GM12878 (cell line): ENCODE measurements around the gene TCF7L2. TPM values are rescaled to one million over a fixed set of nuclear protein-coding genes. Genes with fewer than 3 reads are reported as not detected.

Experiments used
- ATAC-seq: fragments of 200-7000 bp; cut with Tn5 transposase; 3 replicates; pipeline ENCODE4 v1.9.1; 2020; ENCODE audit warnings: mild to moderate bottlenecking, moderate library complexity
- BruUV-seq: library from RNA; stranded (reverse); fragments of 400-500 nt; replicated peaks from 2 replicates; lab custom pipeline; 2021; lab: Mats Ljungman, UMichigan
- CTCF ChIA-PET: fragments of 300-600 bp; sonication (Branson Sonifier 250); formaldehyde crosslinking; extraction: SDS; loops from one replicate; lab custom pipeline; 2021; ENCODE audit warnings: inconsistent platforms; lab: Yijun Ruan, JAX
- POLR2A ChIA-PET: fragments of 350-600 bp; formaldehyde crosslinking; extraction: SDS; loops from one replicate; lab custom pipeline; 2021; ENCODE audit warnings: inconsistent platforms; lab: Charles Lee
- RAD21 ChIA-PET: fragments of 300-600 bp; sonication (Branson Sonifier 250); formaldehyde crosslinking; loops from one replicate; lab custom pipeline; 2023; ENCODE audit warnings: antibody characterized with exemption; ENCODE audit not compliant: unreplicated experiment; lab: Charles Lee
- SMC1A ChIA-PET: fragments of 300-600 bp; sonication (Branson Sonifier 250); formaldehyde crosslinking; loops from one replicate; lab custom pipeline; 2023; ENCODE audit not compliant: unreplicated experiment, uncharacterized antibody; lab: Charles Lee
- DNase-seq: peaks from one replicate; pipeline ENCODE4 v3.0.0-alpha.2; 2011; ENCODE audit warnings: low read depth, low spot score
- FAIRE-seq: peaks from 3 replicates; lab custom pipeline; 2011; peaks lifted over from hg19 to GRCh38; lab: Jason Lieb, UNC
- H2AFZ ChIP-seq: 2 replicates; pipeline ENCODE4 v1.6.0; 2011; ENCODE audit warnings: low read depth, low read length, control low read depth; ENCODE audit not compliant: control insufficient read depth
- H3K27ac ChIP-seq: 2 replicates; pipeline ENCODE4 v1.5.1; 2011; ENCODE audit warnings: control low read depth; ENCODE audit not compliant: control insufficient read depth, insufficient read depth
- H3K27me3 ChIP-seq, 2 experiments: replicated peaks in 1 of 2; 2 replicates each; pipeline versions ENCODE4 v1.6.0 to v1.6.1; 2011; ENCODE audit warnings: low read length in 1 of 2; ENCODE audit not compliant: control insufficient read depth in 2 of 2, insufficient read depth in 2 of 2
- H3K36me3 ChIP-seq, 2 experiments: 2 replicates each; pipeline ENCODE4 v1.5.1; 2011; ENCODE audit warnings: low read length in 1 of 2; ENCODE audit not compliant: control insufficient read depth in 2 of 2, insufficient read depth in 2 of 2
- H3K4me1 ChIP-seq: 2 replicates; pipeline ENCODE4 v1.6.1; 2011; ENCODE audit warnings: mild to moderate bottlenecking, low read length, moderate library complexity, mixed read lengths; ENCODE audit not compliant: control insufficient read depth, insufficient read depth
- H3K4me2 ChIP-seq: 2 replicates; pipeline ENCODE4 v1.6.0; 2011; ENCODE audit warnings: control low read depth; ENCODE audit not compliant: control insufficient read depth, insufficient read depth
- H3K4me3 ChIP-seq: fragments of 200-600 bp; sonication (generic); 2 replicates; pipeline ENCODE4 v1.5.1; 2016
- H3K79me2 ChIP-seq: 2 replicates; pipeline ENCODE4 v1.6.0; 2011; ENCODE audit warnings: low read length; ENCODE audit not compliant: control insufficient read depth, insufficient read depth
- H3K9ac ChIP-seq: 2 replicates; pipeline ENCODE4 v1.8.0; 2011; ENCODE audit warnings: low read length, control low read depth, mixed read lengths; ENCODE audit not compliant: control insufficient read depth, insufficient read depth
- H3K9me3 ChIP-seq: replicated peaks from 3 replicates; pipeline ENCODE4 v1.5.1; 2011; ENCODE audit warnings: mild to moderate bottlenecking, low read length; ENCODE audit not compliant: control insufficient read depth, insufficient read depth
- H4K20me1 ChIP-seq: 2 replicates; pipeline ENCODE4 v1.6.0; 2011; ENCODE audit not compliant: control insufficient read depth, insufficient read depth
- ATF3 ChIP-seq: IDR thresholded peaks from 2 replicates; pipeline ENCODE4 v1.6.1; 2011; ENCODE audit warnings: low read depth, mild to moderate bottlenecking, low read length, moderate library complexity, borderline replicate concordance; ENCODE audit errors: extremely low read depth
- BMI1 ChIP-seq: fragments of 450-650 bp; IDR thresholded peaks from 2 replicates; pipeline ENCODE4 v1.6.1; 2016; ENCODE audit warnings: mild to moderate bottlenecking, moderate library complexity, borderline replicate concordance
- BRCA1 ChIP-seq: IDR thresholded peaks from 2 replicates; pipeline ENCODE4 v1.6.1; 2011; ENCODE audit warnings: low read depth, low read length, improper control_type of control experiment
- CBFB ChIP-seq: IDR thresholded peaks from 2 replicates; pipeline ENCODE4 v1.6.1; 2016; ENCODE audit warnings: antibody characterized with exemption, low read depth
- ETV6 ChIP-seq, 2 experiments: fragments of 450-650 bp in 1 of 2; IDR thresholded peaks in 1 of 2; conservative IDR thresholded peaks in 1 of 2; 2 replicates each; pipeline ENCODE4 v1.6.1; 2014; ENCODE audit warnings: antibody characterized with exemption in 1 of 2, borderline replicate concordance in 1 of 2, low read depth in 1 of 2, mild to moderate bottlenecking in 1 of 2, moderate library complexity in 1 of 2
- HCFC1 ChIP-seq: fragments of 150-350 bp; IDR thresholded peaks from 2 replicates; pipeline ENCODE4 v1.6.1; 2014; ENCODE audit warnings: low read length
- HDGF ChIP-seq: fragments of 450-650 bp; IDR thresholded peaks from 2 replicates; pipeline ENCODE4 v1.6.1; 2016; ENCODE audit warnings: antibody characterized with exemption
- SMC3 ChIP-seq: IDR thresholded peaks from 2 replicates; pipeline ENCODE4 v1.6.1; 2011; ENCODE audit warnings: low read length, improper control_type of control experiment, borderline replicate concordance
- STAT3 ChIP-seq: IDR thresholded peaks from 2 replicates; pipeline ENCODE4 v1.6.1; 2011; ENCODE audit warnings: low read depth, low read length, improper control_type of control experiment
- SUZ12 ChIP-seq: fragments of 200-600 bp; sonication (generic); IDR thresholded peaks from one replicate; pipeline ENCODE4 v1.6.1; 2018; ENCODE audit warnings: antibody characterized with exemption, mild to moderate bottlenecking; ENCODE audit not compliant: unreplicated experiment
- TARDBP ChIP-seq: IDR thresholded peaks from 2 replicates; pipeline ENCODE4 v1.6.1; 2016; ENCODE audit warnings: borderline replicate concordance
- WRNIP1 ChIP-seq: IDR thresholded peaks from 2 replicates; pipeline ENCODE4 v1.6.1; 2011; ENCODE audit warnings: low read depth, low read length, improper control_type of control experiment, borderline replicate concordance
- YBX1 ChIP-seq: fragments of 450-650 bp; IDR thresholded peaks from 2 replicates; pipeline ENCODE4 v1.6.1; 2016; ENCODE audit warnings: antibody characterized with exemption
- ZBTB40 ChIP-seq: fragments of 450-650 bp; IDR thresholded peaks from 2 replicates; pipeline ENCODE4 v1.6.1; 2016; ENCODE audit warnings: mild to moderate bottlenecking, moderate library complexity, borderline replicate concordance
- ZNF622 ChIP-seq: fragments of 450-650 bp; IDR thresholded peaks from 2 replicates; pipeline ENCODE4 v1.6.1; 2017; ENCODE audit warnings: mild to moderate bottlenecking, inconsistent platforms
- ZNF687 ChIP-seq: fragments of 450-650 bp; IDR thresholded peaks from 2 replicates; pipeline ENCODE4 v1.6.1; 2017; ENCODE audit warnings: mild to moderate bottlenecking, moderate library complexity
- WGBS: methylation state at CpG from one replicate; pipeline ENCODE4 v1.1.6; 2016; ENCODE audit warnings: low lambda C conversion rate; ENCODE audit not compliant: insufficient replicate concordance, insufficient coverage; ENCODE audit errors: missing lambda C conversion rate; 5-methylcytosine and 5-hydroxymethylcytosine counted together
- in situ Hi-C: fragments of 300-500 bp; cut with MboI; formaldehyde crosslinking; loops from 9 replicates; pipeline ENCODE4 v1.14.3; 2018; ENCODE audit warnings: mixed read lengths
- intact Hi-C: fragments of 100-400 bp; cut with micrococcal nuclease; formaldehyde crosslinking; loops from one replicate; pipeline ENCODE4 v1.14.2; 2022; ENCODE audit not compliant: unreplicated experiment
- polyA plus RNA-seq, 11 experiments: library from polyadenylated mRNA; depleted of rRNA in 4 of 11; unstranded in 6 of 11; stranded (reverse) in 5 of 11; fragments of >200 nt; fragmentation: Nextera tagmentation in 4 of 11; fragmentation: Illumina TruSeq in 1 of 11; extraction: Ambion mirVana in 4 of 11; extraction: Trizol in 1 of 11; gene quantifications; 1 replicate in 1 of 11; 2 replicates in 10 of 11; pipeline versions ENCODE4 v1.2.1 to v1.2.3, GENCODE V29; 2011 to 2016; ENCODE audit warnings: inconsistent platforms in 2 of 11, missing spikeins in 2 of 11, low read depth in 1 of 11
- total RNA-seq, 4 experiments: library from RNA; depleted of rRNA in 3 of 4; stranded (reverse); fragments of >200 nt in 3 of 4; fragmentation: Illumina TruSeq in 1 of 4; extraction: Trizol in 1 of 4; gene quantifications; 2 replicates each; pipeline versions ENCODE4 v1.2.1 to v1.2.3, GENCODE V29; 2013 to 2021

Gene TCF7L2
- total and polyA plus RNA-seq, 10 of the 15 experiments (the other 5 are each of a cell fraction or from before 2014, with no cell fraction given), result 0.02 to 1.1 (median 0.35) TPM; not detected in 4

- Histone ChIP-seq H3K27ac (no peak overlapping the region), H2AFZ (no peak overlapping the region), H3K36me3 (no peaks in the 10 kb centered on the region), H3K4me1 (no peaks in the 10 kb centered on the region), H4K20me1 (no peaks in the 10 kb centered on the region), H3K27me3 (peaks cover 0 to 1% of the 10 kb centered on the region in 2 experiments; a peak in 3 of 4 replicates), H3K4me3 (no peak overlapping the region), H3K79me2 (no peaks in the 10 kb centered on the region), H3K9ac (no peak overlapping the region), H3K4me2 (no peak overlapping the region), H3K9me3 (no peaks in the 10 kb centered on the region)
- ChIA-PET SMC1A (no interaction called here), POLR2A (no interaction called here), RAD21 (no interaction called here), CTCF (no interaction called here)
- FAIRE-seq (no peak), DNase-seq (no peak), ATAC-seq (no peak)
- intact Hi-C loops, result no loop called here
- in situ Hi-C loops, result no loop called here
- 20% methylated on average over 10 of the region's 10 CpGs for WGBS
- no TSS peak for BruUV-seq
- TF ChIP-seq SMC3 (no peak), ZNF622 (no peak), YBX1 (no peak), STAT3 (no peak), ATF3 (no peak), ZNF687 (no peak), BMI1 (no peak), HCFC1 (no peak), HDGF (no peak), ZBTB40 (no peak), WRNIP1 (no peak), SUZ12 (no peak), BRCA1 (no peak), ETV6 (conservative IDR thresholded peaks at IDR 0.05 in 1 of 2, IDR thresholded peaks at IDR 0.05 in 1 of 2; ENCODE audit: borderline replicate concordance in 1 of 2, low read depth in 1 of 2) (no peak), CBFB (no peak), TARDBP (no peak)
Measured at GRCh38 chr10:113045147-113046055, 95.4 kb downstream of the TCF7L2 start.
